ENCODE results near the gene ZFR2. TPM values are rescaled to one million over a fixed set of nuclear protein-coding genes. Genes with fewer than 3 reads are reported as not detected.
A peak's percentile ranks its signal among the peaks of the same experiment; 100 is the strongest.

Gene ZFR2
- total RNA-seq: under 1 TPM; 0.33 to 0.58 TPM

- H3K27ac Mint-ChIP-seq: no peak within 1 kb of the TSS
- CTCF ChIA-PET: no interaction called here
- peaks cover 4% of the 10 kb centered on the region for H3K9me3 Mint-ChIP-seq
- no peak within 1 kb of the TSS for H3K4me3 Mint-ChIP-seq
- peak; percentile 30 for DNase-seq
- H3K4me1 Mint-ChIP-seq (ENCODE audit: low read depth): no peaks in the 10 kb centered on the region
- peaks cover 33% of the 10 kb centered on the region for H3K27me3 Mint-ChIP-seq
- POLR2A ChIA-PET: no interaction called here
- peaks cover 2% of the 10 kb centered on the region for H3K36me3 Mint-ChIP-seq
- intact Hi-C loops (cut with micrococcal nuclease): no loop called here
Observed at GRCh38 chr19:3868770-3869456, at the start of gene ZFR2. Gene ZFR2 (minus strand): TSS chr19:3869038. CDS start chr19:3869017, 21 bp downstream.

DNA sequence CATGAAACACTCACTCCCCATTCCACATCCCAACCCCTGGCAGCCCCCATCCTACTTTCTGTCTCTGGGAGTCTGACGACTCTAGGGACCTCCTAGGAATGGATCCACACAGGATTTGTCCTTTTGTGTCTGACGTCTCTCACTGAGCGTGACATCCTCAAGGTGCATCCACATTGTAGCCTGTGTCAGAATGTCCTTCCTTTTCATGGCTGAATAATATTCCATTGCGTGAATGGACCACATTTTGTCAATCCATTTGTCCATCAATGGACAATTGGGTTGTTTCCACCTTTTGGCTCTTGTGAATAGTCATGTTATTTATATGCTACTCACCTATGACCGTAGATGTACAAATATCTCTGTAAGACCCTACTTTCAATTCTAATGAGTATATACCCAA lies 47.2 kb upstream of the ZFR2 start:
- Mint-ChIP-seq H3K9me3 (peaks cover 5% of the 10 kb centered on the region), H3K36me3 (no peaks in the 10 kb centered on the region), H3K4me3 (no peak overlapping the region), H3K27ac (no peak overlapping the region), H3K27me3 (peaks cover 8% of the 10 kb centered on the region), H3K4me1 (ENCODE audit: low read depth) (no peaks in the 10 kb centered on the region)
- CTCF ChIA-PET: no interaction called here
- POLR2A ChIA-PET: no interaction called here
- no peak for DNase-seq
- intact Hi-C loops (cut with micrococcal nuclease): no loop called here

GRCh38 chr19:3914199-3914598 lies 45.4 kb upstream of the ZFR2 start:
- Mint-ChIP-seq H3K4me1 (ENCODE audit: low read depth) (no peaks in the 10 kb centered on the region), H3K9me3 (peaks cover 12% of the 10 kb centered on the region), H3K27me3 (peaks cover 5% of the 10 kb centered on the region), H3K27ac (no peak overlapping the region), H3K4me3 (no peak overlapping the region), H3K36me3 (no peaks in the 10 kb centered on the region)
- CTCF ChIA-PET: no interaction called here
- POLR2A ChIA-PET: no interaction called here
- intact Hi-C loops (cut with micrococcal nuclease): no loop called here
- DNase-seq: no peak

DNA sequence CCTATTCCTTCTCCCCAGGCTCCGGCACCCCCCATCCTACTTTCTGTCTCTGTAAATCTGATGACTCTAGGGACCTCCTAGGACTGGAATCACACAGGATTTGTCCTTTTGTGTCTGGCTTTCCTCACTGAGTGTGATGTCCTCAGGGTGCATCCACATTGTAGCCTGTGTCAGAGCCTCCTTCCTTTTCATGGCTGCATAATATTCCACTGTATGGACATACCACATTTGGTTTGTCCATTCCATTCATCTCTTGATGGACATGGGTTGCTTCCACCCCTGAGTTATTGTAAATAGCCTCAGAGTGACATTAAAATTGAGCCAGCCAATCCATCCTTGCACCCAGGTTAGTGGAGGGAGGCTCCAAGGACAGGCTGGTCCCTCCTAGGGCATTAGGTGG lies 41.3 kb upstream of the ZFR2 start:
- H3K9me3 Mint-ChIP-seq: peaks cover 12% of the 10 kb centered on the region
- H3K27me3 Mint-ChIP-seq: no peaks in the 10 kb centered on the region
- intact Hi-C loops (cut with micrococcal nuclease): no loop called here
- no peaks in the 10 kb centered on the region for H3K36me3 Mint-ChIP-seq
- no peak overlapping the region for H3K27ac Mint-ChIP-seq
- ChIA-PET CTCF (no interaction called here), POLR2A (no interaction called here)
- DNase-seq: no peak
- no peaks in the 10 kb centered on the region for H3K4me1 Mint-ChIP-seq (ENCODE audit: low read depth)
- no peak overlapping the region for H3K4me3 Mint-ChIP-seq

DNA sequence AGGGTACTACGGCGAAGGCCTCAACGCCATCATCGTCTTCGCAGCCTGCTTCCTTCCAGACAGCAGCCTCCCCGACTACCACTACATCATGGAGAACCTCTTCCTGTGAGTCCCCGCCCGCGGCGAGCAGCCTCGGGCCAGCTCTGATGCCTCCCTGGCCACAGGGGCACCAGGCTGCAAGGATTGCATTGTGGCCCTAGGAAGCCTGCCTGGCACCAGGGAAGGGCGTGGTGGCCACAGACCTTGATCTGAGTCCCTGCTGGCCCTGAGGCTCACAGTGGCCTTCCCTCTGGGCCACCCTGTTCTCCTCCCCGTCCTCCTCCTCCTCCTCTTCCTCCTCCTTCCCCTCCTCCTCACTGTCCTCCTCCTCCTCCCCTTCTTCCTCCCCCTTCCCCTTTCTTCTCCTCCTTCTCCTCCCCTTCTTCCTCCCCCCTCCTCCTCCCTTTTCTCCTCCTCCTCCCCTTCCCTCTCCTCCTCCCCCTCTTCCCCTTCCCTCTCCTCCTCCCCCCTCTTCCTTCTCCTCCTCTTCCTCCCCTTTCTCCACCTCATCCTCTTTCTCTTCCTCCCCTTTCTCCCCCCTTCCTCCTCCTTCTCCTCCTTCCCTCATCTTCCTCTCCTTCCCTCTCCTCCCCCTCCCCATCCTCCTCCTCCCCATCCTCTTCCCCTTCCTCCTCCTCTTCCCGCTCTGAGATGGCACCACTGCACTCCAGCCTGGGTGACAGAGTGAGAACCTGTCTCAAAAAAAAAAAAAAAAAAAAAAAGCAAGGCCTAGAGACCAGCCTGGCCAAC lies 39.6 kb upstream of the ZFR2 start:
- POLR2A ChIA-PET: no interaction called here
- Mint-ChIP-seq H3K4me1 (ENCODE audit: low read depth) (no peaks in the 10 kb centered on the region), H3K9me3 (peaks cover 12% of the 10 kb centered on the region), H3K27me3 (peaks cover 2% of the 10 kb centered on the region), H3K4me3 (no peak overlapping the region), H3K27ac (no peak overlapping the region), H3K36me3 (no peaks in the 10 kb centered on the region)
- intact Hi-C loops (cut with micrococcal nuclease): no loop called here
- no peak for DNase-seq
- CTCF ChIA-PET: no interaction called here

- Mint-ChIP-seq H3K4me1 (ENCODE audit: low read depth) (no peaks in the 10 kb centered on the region), H3K9me3 (peaks cover 12% of the 10 kb centered on the region), H3K36me3 (no peaks in the 10 kb centered on the region), H3K4me3 (no peak overlapping the region), H3K27ac (no peak overlapping the region), H3K27me3 (peaks cover 2% of the 10 kb centered on the region)
- DNase-seq: no peak
- CTCF ChIA-PET: no interaction called here
- intact Hi-C loops (cut with micrococcal nuclease): no loop called here
- POLR2A ChIA-PET: no interaction called here
Observed at GRCh38 chr19:3907626-3908265, 38.9 kb upstream of the ZFR2 start.

GRCh38 chr19:3904233-3904632 lies 35.4 kb upstream of the ZFR2 start:
- intact Hi-C loops (cut with micrococcal nuclease): no loop called here
- DNase-seq: no peak
- no peak overlapping the region for H3K27ac Mint-ChIP-seq
- ChIA-PET POLR2A (no interaction called here), CTCF (no interaction called here)
- peaks cover 3% of the 10 kb centered on the region for H3K27me3 Mint-ChIP-seq
- no peak overlapping the region for H3K4me3 Mint-ChIP-seq
- no peaks in the 10 kb centered on the region for H3K36me3 Mint-ChIP-seq
- no peaks in the 10 kb centered on the region for H3K4me1 Mint-ChIP-seq (ENCODE audit: low read depth)
- H3K9me3 Mint-ChIP-seq: no peaks in the 10 kb centered on the region

GRCh38 chr19:3902317-3902973 lies 33.6 kb upstream of the ZFR2 start:
- H3K4me1 Mint-ChIP-seq (ENCODE audit: low read depth): no peaks in the 10 kb centered on the region
- CTCF ChIA-PET: no interaction called here
- no peak overlapping the region for H3K4me3 Mint-ChIP-seq
- POLR2A ChIA-PET: no interaction called here
- intact Hi-C loops (cut with micrococcal nuclease): no loop called here
- peaks cover 5% of the 10 kb centered on the region for H3K27me3 Mint-ChIP-seq
- DNase-seq: no peak
- peaks cover 3% of the 10 kb centered on the region for H3K9me3 Mint-ChIP-seq
- no peak overlapping the region for H3K27ac Mint-ChIP-seq
- no peaks in the 10 kb centered on the region for H3K36me3 Mint-ChIP-seq

GRCh38 chr19:3899531-3900294 lies 30.9 kb upstream of the ZFR2 start:
- POLR2A ChIA-PET: no interaction called here

GRCh38 chr19:3898426-3898825 lies 29.6 kb upstream of the ZFR2 start:
- Mint-ChIP-seq H3K27me3 (peaks cover 5% of the 10 kb centered on the region), H3K9me3 (peaks cover 3% of the 10 kb centered on the region), H3K36me3 (no peaks in the 10 kb centered on the region), H3K4me3 (no peak overlapping the region), H3K27ac (no peak overlapping the region), H3K4me1 (ENCODE audit: low read depth) (no peaks in the 10 kb centered on the region)
- intact Hi-C loops (cut with micrococcal nuclease): no loop called here
- ChIA-PET CTCF (no interaction called here), POLR2A (no interaction called here)
- DNase-seq: no peak

More at GRCh38 chr19:3899531-3900294, 30.9 kb upstream of the ZFR2 start:
- no peak for DNase-seq
- no peaks in the 10 kb centered on the region for H3K4me1 Mint-ChIP-seq (ENCODE audit: low read depth)
- H3K27ac Mint-ChIP-seq: no peak overlapping the region
- CTCF ChIA-PET: no interaction called here
- intact Hi-C loops (cut with micrococcal nuclease): no loop called here
- H3K36me3 Mint-ChIP-seq: no peaks in the 10 kb centered on the region
- H3K9me3 Mint-ChIP-seq: peaks cover 3% of the 10 kb centered on the region
- H3K27me3 Mint-ChIP-seq: peaks cover 6% of the 10 kb centered on the region
- no peak overlapping the region for H3K4me3 Mint-ChIP-seq

GRCh38 chr19:3897936-3898335 lies 29.1 kb upstream of the ZFR2 start:
- DNase-seq: no peak
- Mint-ChIP-seq H3K9me3 (peaks cover 3% of the 10 kb centered on the region), H3K4me3 (no peak overlapping the region), H3K36me3 (no peaks in the 10 kb centered on the region), H3K27me3 (peaks cover 5% of the 10 kb centered on the region), H3K4me1 (ENCODE audit: low read depth) (no peaks in the 10 kb centered on the region), H3K27ac (no peak overlapping the region)
- ChIA-PET POLR2A (no interaction called here), CTCF (no interaction called here)
- intact Hi-C loops (cut with micrococcal nuclease): no loop called here

- Mint-ChIP-seq H3K9me3 (peaks cover 3% of the 10 kb centered on the region), H3K4me3 (no peak overlapping the region), H3K4me1 (ENCODE audit: low read depth) (no peaks in the 10 kb centered on the region), H3K36me3 (no peaks in the 10 kb centered on the region), H3K27me3 (peaks cover 3% of the 10 kb centered on the region), H3K27ac (no peak overlapping the region)
- DNase-seq: no peak
- POLR2A ChIA-PET: no interaction called here
- CTCF ChIA-PET: no interaction called here
- intact Hi-C loops (cut with micrococcal nuclease): no loop called here
Observed at GRCh38 chr19:3895788-3896187, 26.9 kb upstream of the ZFR2 start.
